Activated CD4-positive, alpha-beta T cell treated with anti-CD3 and anti-CD28 coated beads, Interleukin-2, amount 50 U/mL, for 24 hours (primary cell): Measurements from ENCODE around the gene BHLHE23.

Experiments
- DNase-seq, 2 donors: peaks; one replicate each; pipeline ENCODE4 v3.0.0-alpha.2; 2020; ENCODE audit warnings: low read depth in 1 of 2, low spot score in 1 of 2

Gene BHLHE23

GRCh38 chr20:62993856-62994494 lies 12.8 kb downstream of the BHLHE23 start:
- no peak for DNase-seq

GRCh38 chr20:62991863-62992262 lies 14.9 kb downstream of the BHLHE23 start:
- DNase-seq, result no peak

DNA sequence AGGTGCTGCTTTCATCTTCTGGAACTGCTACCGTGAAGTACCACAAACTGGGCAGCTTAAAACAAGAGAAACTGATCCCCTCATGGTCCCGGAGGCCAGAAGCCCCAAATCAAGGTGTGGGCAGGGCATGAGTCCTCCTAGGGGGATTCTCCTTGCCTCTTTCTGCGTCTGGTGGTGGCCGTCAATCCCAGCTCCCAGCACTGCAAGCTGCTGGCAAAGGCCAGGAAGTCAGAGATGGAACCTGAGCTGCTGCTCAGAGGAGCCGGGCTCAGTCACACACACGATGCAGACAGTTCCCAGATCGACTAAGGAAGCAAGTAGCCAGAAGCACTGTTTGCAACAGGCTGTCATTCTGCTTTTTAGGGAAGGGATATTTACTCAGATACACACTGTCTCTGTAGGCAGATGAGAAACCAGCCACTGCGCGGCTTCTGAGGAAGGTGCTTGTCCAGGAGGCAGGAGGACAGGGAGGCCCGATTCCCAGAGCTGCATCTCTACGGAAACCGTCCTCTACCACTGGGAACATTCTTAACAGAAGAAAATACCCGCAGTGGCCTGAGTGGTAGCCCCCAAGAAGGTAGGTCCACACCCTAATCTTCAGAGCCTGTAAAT lies 15.5 kb downstream of the BHLHE23 start:
- DNase-seq, result no peak

DNA sequence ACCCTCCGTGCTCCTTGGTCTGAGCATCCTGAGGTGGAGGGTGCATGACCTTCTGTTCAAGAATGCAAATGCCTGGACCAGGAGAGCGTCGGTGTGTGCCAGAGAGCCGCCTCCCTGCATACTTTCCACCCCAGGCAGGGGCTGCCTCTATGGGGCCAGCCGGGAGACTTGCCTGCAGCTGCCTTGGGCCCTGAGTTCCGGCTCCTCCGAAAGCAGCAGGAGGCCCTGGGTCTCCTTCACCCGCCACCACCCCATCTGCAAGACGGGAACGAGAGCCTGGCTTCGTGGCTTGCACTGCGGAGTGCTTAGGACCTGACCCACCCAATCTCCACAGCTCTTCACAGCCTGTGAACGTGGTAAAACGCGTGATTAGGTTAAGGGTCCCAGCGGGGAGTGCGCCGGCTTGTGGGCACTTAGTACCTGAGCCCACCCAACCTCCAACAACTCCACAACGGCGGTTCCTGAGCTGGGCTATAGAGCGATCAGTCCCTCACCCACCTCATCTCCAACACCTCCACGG lies 16.4 kb downstream of the BHLHE23 start:
- no peak for DNase-seq

GRCh38 chr20:62989201-62989601 lies 17.6 kb downstream of the BHLHE23 start:
- no peak for DNase-seq

DNA sequence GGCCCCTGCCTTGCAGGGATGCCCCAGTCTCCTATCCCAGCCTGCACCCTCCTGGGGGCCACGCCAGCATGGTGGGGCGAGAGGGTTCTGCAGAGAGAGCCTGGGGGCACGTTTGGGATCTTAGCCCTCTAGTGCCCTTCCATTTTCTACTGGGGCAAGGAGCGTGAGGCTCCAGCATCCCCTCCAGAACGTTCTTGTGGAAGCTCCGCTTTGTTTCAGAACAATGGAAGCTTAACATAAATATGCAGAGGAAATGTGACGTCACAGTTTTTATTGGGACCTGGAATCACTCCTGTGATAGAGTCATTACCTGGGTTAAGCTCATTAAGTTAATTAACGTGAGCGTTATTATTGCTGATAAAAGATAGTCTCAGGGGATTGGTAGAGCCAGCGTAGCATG lies 19.6 kb downstream of the BHLHE23 start:
- DNase-seq, result no peak

DNA sequence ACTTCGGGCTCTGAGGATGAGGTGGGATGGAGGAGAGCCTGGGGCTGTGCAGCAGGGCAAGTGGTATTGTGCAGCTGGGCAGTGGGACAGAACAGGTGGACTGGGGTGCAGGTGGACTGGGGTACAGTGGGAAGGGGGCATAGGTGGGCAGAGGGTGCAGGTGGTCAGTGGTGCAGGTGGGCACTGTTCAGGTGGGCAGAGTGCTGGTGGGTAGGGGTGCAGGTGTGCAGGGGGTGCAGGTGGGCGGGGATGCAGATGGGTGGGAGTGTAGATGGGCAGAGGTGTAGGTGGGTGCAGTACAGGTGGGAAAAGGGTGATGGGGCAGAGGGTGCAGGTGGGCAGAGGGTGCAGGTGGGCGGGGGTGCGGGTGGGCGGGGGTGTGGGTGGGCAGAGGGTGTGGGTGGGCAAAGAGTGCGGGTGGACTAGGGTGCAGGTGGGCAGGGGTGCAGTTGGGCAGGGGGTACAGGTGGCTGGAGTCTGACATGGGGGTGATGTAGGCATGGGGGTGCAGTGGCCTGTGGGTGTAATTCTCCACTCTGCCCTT lies 20.4 kb downstream of the BHLHE23 start:
- DNase-seq, result no peak

DNA sequence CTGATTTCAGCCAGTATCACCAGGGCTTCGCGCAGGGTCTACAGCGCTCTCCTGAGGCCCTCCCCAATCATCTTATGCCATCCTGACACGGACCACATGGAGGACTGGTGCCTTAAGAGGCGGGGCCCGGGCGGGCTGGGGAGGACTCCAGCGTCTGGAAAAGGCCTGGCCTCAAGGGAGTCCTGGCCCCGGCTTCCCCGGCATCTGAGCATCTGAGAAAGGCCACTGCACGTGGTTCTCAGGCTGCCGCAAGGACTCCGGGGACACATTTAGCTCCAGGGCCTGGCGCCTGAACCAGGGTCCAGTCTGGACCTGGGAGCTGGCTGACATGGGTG lies 21.4 kb downstream of the BHLHE23 start:
- DNase-seq, result no peak

DNA sequence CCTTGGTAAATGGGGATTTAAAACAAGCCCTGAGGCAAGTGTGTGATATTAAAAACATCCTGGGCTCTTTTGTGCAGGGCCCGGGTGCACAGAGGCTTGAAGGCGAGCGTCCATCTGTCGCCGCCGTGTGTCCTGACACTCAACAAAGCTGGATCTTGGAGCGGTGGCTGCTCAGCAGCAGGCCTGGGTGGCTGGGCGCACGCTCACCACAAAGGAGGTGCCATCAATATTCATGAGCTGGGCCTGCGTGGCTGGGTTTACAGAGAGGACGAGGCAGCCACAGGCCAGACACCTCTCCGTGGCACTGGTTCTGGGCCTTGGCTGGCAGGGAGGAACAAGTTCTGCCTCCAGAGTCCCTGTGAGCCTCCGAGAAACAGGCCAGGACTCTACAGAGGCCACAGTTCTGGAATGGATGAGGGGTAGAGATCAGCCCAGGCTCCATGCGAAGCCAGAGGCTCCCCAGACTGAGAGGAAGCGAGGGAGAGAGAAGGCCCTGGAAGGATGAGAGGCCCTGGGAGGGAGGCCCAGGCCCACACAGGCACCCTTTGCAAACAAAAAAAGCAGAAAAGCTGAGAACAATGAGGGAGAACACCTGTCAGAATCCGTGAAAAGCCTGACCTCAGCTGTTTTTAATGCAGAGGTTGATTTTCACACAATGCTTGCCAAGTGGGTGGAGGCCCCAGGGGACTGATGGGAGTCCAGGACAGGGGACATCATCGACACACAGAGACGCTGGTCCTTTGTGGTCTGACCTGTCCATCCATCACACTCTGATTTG lies 21.9 kb downstream of the BHLHE23 start:
- DNase-seq, result no peak

DNA sequence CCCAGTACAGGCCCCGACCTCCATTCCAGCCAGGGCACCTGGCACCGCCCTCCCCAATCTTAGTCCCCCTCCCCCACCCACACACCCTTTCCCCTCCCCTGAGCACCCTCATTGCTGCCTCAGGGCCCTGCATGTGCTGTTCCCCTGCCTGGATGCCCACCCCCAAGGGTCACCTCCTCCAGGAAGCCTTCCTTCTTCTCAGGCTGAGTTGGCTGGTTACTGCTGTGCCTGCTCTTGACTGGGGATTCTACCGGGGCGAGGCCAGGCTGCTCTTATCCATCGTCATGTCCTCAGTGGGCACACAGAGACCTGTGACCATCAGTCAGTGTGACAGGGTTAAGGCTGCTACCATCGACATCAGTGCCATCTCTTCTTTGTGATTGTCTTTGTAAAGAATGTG lies 23.6 kb downstream of the BHLHE23 start:
- no peak for DNase-seq

- no peak for DNase-seq
Measured at GRCh38 chr20:62982124-62983075, 24.4 kb downstream of the BHLHE23 start.

GRCh38 chr20:62980970-62981369 lies 25.8 kb downstream of the BHLHE23 start:
- peak in 1 of 2 donors; percentile 25 for DNase-seq

DNA sequence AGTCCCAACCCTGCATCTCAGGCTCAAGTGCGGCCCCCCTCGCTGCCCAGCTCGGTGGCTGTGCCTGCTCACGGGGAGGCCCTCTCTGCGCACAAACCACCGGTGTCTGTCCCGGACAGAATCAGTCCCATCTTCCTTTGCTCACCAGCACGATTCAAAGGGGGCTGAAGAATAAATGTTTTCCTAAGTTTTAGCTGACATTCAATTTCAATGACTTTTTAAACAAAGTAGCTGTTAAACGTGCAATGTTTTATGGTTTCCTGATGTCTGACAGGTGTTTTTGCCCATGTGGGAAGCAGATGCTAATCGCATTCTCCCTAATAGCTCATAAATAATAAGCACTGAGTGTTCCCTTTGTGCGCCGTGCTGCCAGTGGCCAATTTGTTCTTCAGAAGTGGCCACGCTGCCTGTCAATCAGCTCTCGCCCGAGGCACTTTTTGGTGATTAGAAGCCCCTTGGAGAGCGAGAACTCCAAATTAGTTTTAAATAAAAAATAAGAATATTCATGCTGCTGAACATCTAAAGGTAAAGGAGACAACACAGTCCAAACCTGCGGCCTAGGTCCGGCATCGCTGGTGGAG lies 26.3 kb downstream of the BHLHE23 start:
- DNase-seq, result no peak

DNA sequence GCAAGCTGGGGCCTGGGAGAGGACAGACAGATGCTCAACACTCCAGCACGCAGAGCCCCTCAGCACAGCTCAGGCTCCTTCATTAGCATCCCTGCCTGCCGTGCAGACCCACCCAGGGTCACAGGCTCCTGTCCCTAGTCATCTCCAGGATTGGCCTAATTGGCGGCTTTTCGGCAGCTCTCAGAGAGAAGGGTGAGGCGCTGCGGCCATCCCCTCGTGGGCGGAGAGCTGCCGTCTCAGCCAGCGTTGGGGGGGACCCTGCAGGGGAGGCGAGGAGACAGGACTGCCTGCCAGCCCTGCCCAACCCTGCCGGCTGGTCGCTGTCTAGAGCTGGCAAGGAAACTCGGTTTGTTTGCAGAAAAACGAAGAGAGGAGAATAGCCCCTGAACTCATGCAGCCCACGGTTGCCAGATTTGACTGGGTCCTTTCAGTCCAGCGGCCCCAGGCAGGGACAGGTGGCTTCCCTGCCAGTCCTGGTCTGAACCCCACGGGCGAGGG lies 26.8 kb downstream of the BHLHE23 start:
- no peak for DNase-seq

DNA sequence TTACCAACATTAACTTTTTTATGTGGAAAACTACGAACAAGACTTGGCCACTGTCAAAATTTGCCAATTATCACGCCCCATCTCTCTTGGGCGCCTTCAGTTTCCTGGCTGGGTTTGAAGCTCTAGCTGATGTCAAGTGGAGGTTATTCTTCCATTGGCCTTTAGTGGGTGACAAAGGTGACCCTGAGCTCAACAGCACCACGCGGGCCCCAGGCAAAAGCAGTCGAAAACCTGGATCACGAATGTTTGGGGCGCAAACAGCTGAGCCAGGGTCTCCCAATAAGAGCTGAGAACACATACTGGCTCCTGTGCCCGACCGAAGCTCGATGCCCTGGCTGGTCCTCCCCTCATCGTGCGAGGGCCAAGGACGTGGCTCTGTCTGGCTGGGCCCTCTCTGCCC lies 27.5 kb downstream of the BHLHE23 start:
- no peak for DNase-seq

- DNase-seq, result no peak
Measured at GRCh38 chr20:62978561-62978943, 28.2 kb downstream of the BHLHE23 start.

DNA sequence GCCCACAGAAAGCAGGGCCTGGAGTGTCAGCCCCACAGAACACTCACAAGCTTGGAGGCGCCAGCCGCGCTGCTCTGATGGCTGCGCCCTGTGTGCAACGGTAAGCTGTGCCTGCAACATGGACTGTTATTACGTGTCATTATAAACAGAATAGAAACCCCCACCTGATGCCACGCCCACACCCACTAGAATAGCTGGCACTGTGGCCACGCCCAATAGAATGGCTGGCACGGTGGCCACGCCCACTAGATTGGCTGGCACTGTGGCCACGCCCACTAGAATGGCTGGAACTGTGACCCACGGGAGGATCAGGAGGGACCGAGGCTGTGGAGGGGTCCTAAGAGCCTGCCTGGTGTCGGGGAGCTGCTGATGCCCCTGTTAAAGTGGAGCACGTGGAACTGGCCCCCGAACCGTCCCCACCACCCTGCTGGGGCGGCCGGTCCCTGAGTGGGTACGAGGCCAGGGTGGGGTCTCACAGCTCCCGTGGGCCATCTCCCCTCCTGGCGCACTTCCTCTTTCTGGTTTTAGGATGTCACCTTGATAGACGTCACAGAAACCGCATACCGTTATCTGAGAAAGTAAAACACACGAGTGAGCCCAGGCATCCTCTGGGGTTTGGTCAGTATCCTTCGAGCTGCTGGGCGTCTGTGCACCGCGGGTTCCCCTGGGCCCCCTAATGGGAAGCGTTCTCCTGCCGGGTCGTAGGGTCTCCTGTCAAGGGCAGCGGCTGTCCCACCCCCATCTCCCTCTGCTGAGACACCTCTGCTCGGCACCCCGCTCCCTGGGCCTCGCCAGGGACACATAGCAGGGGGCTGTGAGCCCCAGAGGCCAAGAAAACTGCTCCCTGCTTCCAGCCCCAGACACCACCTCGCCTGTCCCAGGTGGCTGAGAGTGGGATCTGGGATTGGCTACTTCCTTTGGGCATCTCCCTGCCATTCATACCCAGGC lies 28.9 kb downstream of the BHLHE23 start:
- peak; percentile 44 to 69 for DNase-seq

- no peak for DNase-seq
Measured at GRCh38 chr20:62976886-62977285, 29.9 kb downstream of the BHLHE23 start.

DNA sequence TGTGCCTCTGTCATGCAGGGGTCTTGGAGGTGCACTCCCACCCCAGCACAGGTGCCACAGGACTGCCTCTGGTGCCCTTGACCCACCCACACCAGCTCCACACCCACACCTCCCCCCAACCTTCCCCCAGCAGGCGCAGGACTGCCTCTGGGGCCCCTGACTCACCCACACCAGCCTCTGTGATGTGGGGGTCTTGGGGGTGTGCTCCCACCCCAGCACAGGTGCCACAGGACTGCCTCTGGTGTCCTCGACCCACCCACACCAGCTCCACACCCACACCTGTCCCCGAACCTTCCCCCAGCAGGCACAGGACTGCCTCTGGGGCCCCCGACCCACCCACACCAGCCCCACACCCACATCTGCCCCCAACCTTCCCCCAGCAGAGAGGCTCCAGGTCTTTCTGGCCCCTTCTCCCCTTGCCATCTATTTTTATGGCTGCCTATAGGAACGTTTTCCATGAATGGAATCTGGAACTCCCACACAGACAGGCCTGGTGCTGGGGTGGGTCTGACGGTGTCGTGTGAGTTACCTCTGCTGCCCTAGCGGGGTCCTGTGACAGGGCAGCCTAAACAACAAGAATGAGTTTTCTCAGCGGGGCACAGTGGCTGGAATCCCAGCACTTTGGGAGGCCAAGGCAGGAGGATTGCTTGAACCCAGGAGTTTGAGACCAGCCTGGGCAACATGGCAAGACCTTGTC lies 30.8 kb downstream of the BHLHE23 start:
- no peak for DNase-seq
